HT1080 (cell line): ENCODE results near the gene GSDMA. TPM values are rescaled to one million over a fixed set of nuclear protein-coding genes. Genes with fewer than 3 reads are reported as not detected.
A peak's percentile ranks its signal among the peaks of the same experiment; 100 is the strongest.
"Not testable (repeated sequence)": the region's sequence is repeated elsewhere in the genome, so short reads cannot be mapped to it uniquely, and the experiment has no call there.

ENCODE experiments used
- DNase-seq: peaks from one replicate; pipeline ENCODE4 v3.0.0-alpha.2; 2015; ENCODE audit warnings: low read depth
- total RNA-seq: library from RNA; depleted of rRNA; stranded (reverse); fragments of >200 nt; shearing (Covaris generic); gene quantifications from 2 replicates; pipeline ENCODE4 v1.2.3, GENCODE V29; 2014

Gene GSDMA
- total RNA-seq, 1 experiment from 2014 or later: not detected

GRCh38 chr17:39929646-39930407, 33.0 kb upstream of the GSDMA start:
- peak; percentile 60 for DNase-seq

- no peak for DNase-seq
These were observed 28.9 kb upstream of the GSDMA start for GRCh38 chr17:39933912-39934311.

GRCh38 chr17:39934324-39934723, 28.5 kb upstream of the GSDMA start:
- DNase-seq: no peak

GRCh38 chr17:39935909-39936308, 26.9 kb upstream of the GSDMA start:
- no peak for DNase-seq

- DNase-seq: no peak
These were observed 25.4 kb upstream of the GSDMA start for GRCh38 chr17:39937447-39937846.

- DNase-seq: no peak
These were observed 24.5 kb upstream of the GSDMA start for GRCh38 chr17:39938140-39938869.

GRCh38 chr17:39939106-39939505, 23.7 kb upstream of the GSDMA start:
- no peak for DNase-seq

- DNase-seq: peak; percentile 28
These were observed 23.0 kb upstream of the GSDMA start for GRCh38 chr17:39939588-39940419.

- DNase-seq: no peak
These were observed 19.0 kb upstream of the GSDMA start for GRCh38 chr17:39943702-39944392.

- DNase-seq: no peak
These were observed 18.5 kb upstream of the GSDMA start for GRCh38 chr17:39944393-39944711.

- DNase-seq: no peak
These were observed 16.1 kb upstream of the GSDMA start for GRCh38 chr17:39946551-39947330.

- not testable (repeated sequence) for DNase-seq
These were observed 14.3 kb upstream of the GSDMA start for GRCh38 chr17:39948489-39948828.

GRCh38 chr17:39949028-39949427, 13.8 kb upstream of the GSDMA start:
- DNase-seq: no peak

GRCh38 chr17:39950871-39951348, 11.9 kb upstream of the GSDMA start:
- DNase-seq: no peak

GRCh38 chr17:39951924-39952679, 10.7 kb upstream of the GSDMA start:
- no peak for DNase-seq

GRCh38 chr17:39952680-39953470, 9.9 kb upstream of the GSDMA start:
- DNase-seq: peak; percentile 56

- no peak for DNase-seq
These were observed 9.3 kb upstream of the GSDMA start for GRCh38 chr17:39953471-39953888.

- DNase-seq: no peak
These were observed 7.9 kb upstream of the GSDMA start for GRCh38 chr17:39954876-39955275.

GRCh38 chr17:39955726-39956225, 7.0 kb upstream of the GSDMA start:
- DNase-seq: no peak
